COLO668 (cell line): ENCODE data around the gene PPP1R12C.

Experiments used
- DNase-seq: peaks from one replicate; lab custom pipeline; 2025; ENCODE audit not compliant: unreplicated experiment; lab: John Stamatoyannopoulos, UW

PPP1R12C gene

GRCh38 chr19:55046975-55047622 lies 70.3 kb downstream of the PPP1R12C start:
- DNase-seq = no peak

GRCh38 chr19:55044771-55045716 lies 72.4 kb downstream of the PPP1R12C start:
- DNase-seq = no peak

- no peak for DNase-seq
Observed at GRCh38 chr19:55044286-55044685, 73.2 kb downstream of the PPP1R12C start.

- no peak for DNase-seq
Observed at GRCh38 chr19:55042688-55043087, 74.7 kb downstream of the PPP1R12C start.

- no peak for DNase-seq
Observed at GRCh38 chr19:55042344-55042678, 75.1 kb downstream of the PPP1R12C start.

GRCh38 chr19:55041627-55042343 lies 75.7 kb downstream of the PPP1R12C start:
- no peak for DNase-seq

GRCh38 chr19:55041244-55041626 lies 76.2 kb downstream of the PPP1R12C start:
- no peak for DNase-seq
